ENCODE measurements around the gene KLHL13.

KLHL13 gene

GRCh38 chrX:117996408-117996807, 120.2 kb downstream of the KLHL13 start:
- Histone ChIP-seq H3K9me3 (ENCODE audit: control insufficient read depth in 1 of 2, low read length in 2 of 2) (no peaks in the 10 kb centered on the region), H3K4me1 (ENCODE audit: control insufficient read depth in 1 of 2, insufficient read depth in 2 of 2, low read length in 2 of 2) (no peaks in the 10 kb centered on the region), H3K27me3 (ENCODE audit: control insufficient read depth in 1 of 2, insufficient read depth in 2 of 2, low read length in 2 of 2) (no peaks in the 10 kb centered on the region), H3K4me3 (ENCODE audit: low read depth in 1 of 2, low read length in 2 of 2) (no peak overlapping the region), H3K36me3 (ENCODE audit: control insufficient read depth in 1 of 2, insufficient read depth in 2 of 2, low read length in 2 of 2) (no peaks in the 10 kb centered on the region), H3K27ac (ENCODE audit: low read depth, low read length) (no peak overlapping the region), H3K9ac (ENCODE audit: low read depth in 1 of 2, low read length in 2 of 2) (no peak overlapping the region)

- Histone ChIP-seq H3K27me3 (ENCODE audit: control insufficient read depth in 1 of 2, insufficient read depth in 2 of 2, low read length in 2 of 2) (no peaks in the 10 kb centered on the region), H3K9me3 (ENCODE audit: control insufficient read depth in 1 of 2, low read length in 2 of 2) (no peaks in the 10 kb centered on the region), H3K9ac (ENCODE audit: low read depth in 1 of 2, low read length in 2 of 2) (no peak overlapping the region), H3K36me3 (ENCODE audit: control insufficient read depth in 1 of 2, insufficient read depth in 2 of 2, low read length in 2 of 2) (no peaks in the 10 kb centered on the region), H3K4me1 (ENCODE audit: control insufficient read depth in 1 of 2, insufficient read depth in 2 of 2, low read length in 2 of 2) (no peaks in the 10 kb centered on the region), H3K27ac (ENCODE audit: low read depth, low read length) (no peak overlapping the region), H3K4me3 (ENCODE audit: low read depth in 1 of 2, low read length in 2 of 2) (no peak overlapping the region)
Observed at GRCh38 chrX:117995378-117995777, 121.2 kb downstream of the KLHL13 start.

- no peak overlapping the region for H3K9ac ChIP-seq (ENCODE audit: low read depth in 1 of 2, low read length in 2 of 2)
- no peaks in the 10 kb centered on the region for H3K27me3 ChIP-seq (ENCODE audit: control insufficient read depth in 1 of 2, insufficient read depth in 2 of 2, low read length in 2 of 2)
- no peak overlapping the region for H3K4me3 ChIP-seq (ENCODE audit: low read depth in 1 of 2, low read length in 2 of 2)
- no peaks in the 10 kb centered on the region for H3K4me1 ChIP-seq (ENCODE audit: control insufficient read depth in 1 of 2, insufficient read depth in 2 of 2, low read length in 2 of 2)
- H3K9me3 ChIP-seq (ENCODE audit: control insufficient read depth in 1 of 2, low read length in 2 of 2), result no peaks in the 10 kb centered on the region
- H3K27ac ChIP-seq (ENCODE audit: low read depth, low read length), result no peak overlapping the region
- no peaks in the 10 kb centered on the region for H3K36me3 ChIP-seq (ENCODE audit: control insufficient read depth in 1 of 2, insufficient read depth in 2 of 2, low read length in 2 of 2)
Observed at GRCh38 chrX:117992192-117992723, 124.4 kb downstream of the KLHL13 start.

GRCh38 chrX:117990438-117990837, 126.2 kb downstream of the KLHL13 start:
- Histone ChIP-seq H3K36me3 (ENCODE audit: control insufficient read depth in 1 of 2, insufficient read depth in 2 of 2, low read length in 2 of 2) (no peaks in the 10 kb centered on the region), H3K27ac (ENCODE audit: low read depth, low read length) (no peak overlapping the region), H3K9me3 (ENCODE audit: control insufficient read depth in 1 of 2, low read length in 2 of 2) (no peaks in the 10 kb centered on the region), H3K4me1 (ENCODE audit: control insufficient read depth in 1 of 2, insufficient read depth in 2 of 2, low read length in 2 of 2) (peaks cover 0 to 6% of the 10 kb centered on the region in 2 donors), H3K4me3 (ENCODE audit: low read depth in 1 of 2, low read length in 2 of 2) (no peak overlapping the region), H3K27me3 (ENCODE audit: control insufficient read depth in 1 of 2, insufficient read depth in 2 of 2, low read length in 2 of 2) (no peaks in the 10 kb centered on the region), H3K9ac (ENCODE audit: low read depth in 1 of 2, low read length in 2 of 2) (no peak overlapping the region)

GRCh38 chrX:117989512-117989911, 127.1 kb downstream of the KLHL13 start:
- Histone ChIP-seq H3K27ac (ENCODE audit: low read depth, low read length) (no peak overlapping the region), H3K4me3 (ENCODE audit: low read depth in 1 of 2, low read length in 2 of 2) (no peak overlapping the region), H3K9ac (ENCODE audit: low read depth in 1 of 2, low read length in 2 of 2) (no peak overlapping the region), H3K27me3 (ENCODE audit: control insufficient read depth in 1 of 2, insufficient read depth in 2 of 2, low read length in 2 of 2) (no peaks in the 10 kb centered on the region), H3K4me1 (ENCODE audit: control insufficient read depth in 1 of 2, insufficient read depth in 2 of 2, low read length in 2 of 2) (peaks cover 0 to 6% of the 10 kb centered on the region in 2 donors), H3K9me3 (ENCODE audit: control insufficient read depth in 1 of 2, low read length in 2 of 2) (no peaks in the 10 kb centered on the region), H3K36me3 (ENCODE audit: control insufficient read depth in 1 of 2, insufficient read depth in 2 of 2, low read length in 2 of 2) (no peaks in the 10 kb centered on the region)

GRCh38 chrX:117987373-117987772, 129.2 kb downstream of the KLHL13 start:
- Histone ChIP-seq H3K9me3 (ENCODE audit: control insufficient read depth in 1 of 2, low read length in 2 of 2) (no peaks in the 10 kb centered on the region), H3K9ac (ENCODE audit: low read depth in 1 of 2, low read length in 2 of 2) (no peak overlapping the region), H3K27ac (ENCODE audit: low read depth, low read length) (no peak overlapping the region), H3K27me3 (ENCODE audit: control insufficient read depth in 1 of 2, insufficient read depth in 2 of 2, low read length in 2 of 2) (no peaks in the 10 kb centered on the region), H3K4me3 (ENCODE audit: low read depth in 1 of 2, low read length in 2 of 2) (no peak overlapping the region), H3K4me1 (ENCODE audit: control insufficient read depth in 1 of 2, insufficient read depth in 2 of 2, low read length in 2 of 2) (peaks cover 0 to 6% of the 10 kb centered on the region in 2 donors), H3K36me3 (ENCODE audit: control insufficient read depth in 1 of 2, insufficient read depth in 2 of 2, low read length in 2 of 2) (no peaks in the 10 kb centered on the region)

- H3K27ac ChIP-seq (ENCODE audit: low read depth, low read length), result no peak overlapping the region
- H3K27me3 ChIP-seq (ENCODE audit: control insufficient read depth in 1 of 2, insufficient read depth in 2 of 2, low read length in 2 of 2), result no peaks in the 10 kb centered on the region
- H3K9ac ChIP-seq (ENCODE audit: low read depth in 1 of 2, low read length in 2 of 2), result no peak overlapping the region
Observed at GRCh38 chrX:117985241-117985640, 131.4 kb downstream of the KLHL13 start.

GRCh38 chrX:117982694-117983392, 133.8 kb downstream of the KLHL13 start:
- Histone ChIP-seq H3K4me3 (ENCODE audit: low read depth in 1 of 2, low read length in 2 of 2) (no peak overlapping the region), H3K36me3 (ENCODE audit: control insufficient read depth in 1 of 2, insufficient read depth in 2 of 2, low read length in 2 of 2) (no peaks in the 10 kb centered on the region), H3K9me3 (ENCODE audit: control insufficient read depth in 1 of 2, low read length in 2 of 2) (no peaks in the 10 kb centered on the region), H3K27me3 (ENCODE audit: control insufficient read depth in 1 of 2, insufficient read depth in 2 of 2, low read length in 2 of 2) (no peaks in the 10 kb centered on the region), H3K4me1 (ENCODE audit: control insufficient read depth in 1 of 2, insufficient read depth in 2 of 2, low read length in 2 of 2) (peaks cover 0 to 6% of the 10 kb centered on the region in 2 donors), H3K27ac (ENCODE audit: low read depth, low read length) (no peak overlapping the region), H3K9ac (ENCODE audit: low read depth in 1 of 2, low read length in 2 of 2) (no peak overlapping the region)

More at GRCh38 chrX:117985241-117985640, 131.4 kb downstream of the KLHL13 start:
- Histone ChIP-seq H3K36me3 (ENCODE audit: control insufficient read depth in 1 of 2, insufficient read depth in 2 of 2, low read length in 2 of 2) (no peaks in the 10 kb centered on the region), H3K9me3 (ENCODE audit: control insufficient read depth in 1 of 2, low read length in 2 of 2) (no peaks in the 10 kb centered on the region), H3K4me1 (ENCODE audit: control insufficient read depth in 1 of 2, insufficient read depth in 2 of 2, low read length in 2 of 2) (peaks cover 0 to 6% of the 10 kb centered on the region in 2 donors), H3K4me3 (ENCODE audit: low read depth in 1 of 2, low read length in 2 of 2) (no peak overlapping the region)

- H3K4me3 ChIP-seq (ENCODE audit: low read depth in 1 of 2, low read length in 2 of 2), result no peak overlapping the region
- no peaks in the 10 kb centered on the region for H3K4me1 ChIP-seq (ENCODE audit: control insufficient read depth in 1 of 2, insufficient read depth in 2 of 2, low read length in 2 of 2)
- H3K36me3 ChIP-seq (ENCODE audit: control insufficient read depth in 1 of 2, insufficient read depth in 2 of 2, low read length in 2 of 2), result no peaks in the 10 kb centered on the region
- no peak overlapping the region for H3K27ac ChIP-seq (ENCODE audit: low read depth, low read length)
- no peaks in the 10 kb centered on the region for H3K27me3 ChIP-seq (ENCODE audit: control insufficient read depth in 1 of 2, insufficient read depth in 2 of 2, low read length in 2 of 2)
- H3K9ac ChIP-seq (ENCODE audit: low read depth in 1 of 2, low read length in 2 of 2), result no peak overlapping the region
- H3K9me3 ChIP-seq (ENCODE audit: control insufficient read depth in 1 of 2, low read length in 2 of 2), result no peaks in the 10 kb centered on the region
Observed at GRCh38 chrX:117978402-117978801, 138.2 kb downstream of the KLHL13 start.

- Histone ChIP-seq H3K27ac (ENCODE audit: low read depth, low read length) (no peak overlapping the region), H3K36me3 (ENCODE audit: control insufficient read depth in 1 of 2, insufficient read depth in 2 of 2, low read length in 2 of 2) (no peaks in the 10 kb centered on the region), H3K4me1 (ENCODE audit: control insufficient read depth in 1 of 2, insufficient read depth in 2 of 2, low read length in 2 of 2) (no peaks in the 10 kb centered on the region), H3K27me3 (ENCODE audit: control insufficient read depth in 1 of 2, insufficient read depth in 2 of 2, low read length in 2 of 2) (no peaks in the 10 kb centered on the region), H3K9me3 (ENCODE audit: control insufficient read depth in 1 of 2, low read length in 2 of 2) (no peaks in the 10 kb centered on the region), H3K4me3 (ENCODE audit: low read depth in 1 of 2, low read length in 2 of 2) (no peak overlapping the region), H3K9ac (ENCODE audit: low read depth in 1 of 2, low read length in 2 of 2) (no peak overlapping the region)
Observed at GRCh38 chrX:117977526-117977925, 139.1 kb downstream of the KLHL13 start.

All from duodenal mucosa (tissue), 2 donors.